HUDEP-2 (cell line): ENCODE results near the gene STK10.
"Not testable (repeated sequence)": the region's sequence is repeated elsewhere in the genome, so short reads cannot be mapped to it uniquely, and the experiment has no call there.

ENCODE experiments used
- DNase-seq, 76 experiments: peaks; one replicate each; lab custom pipeline; 2025; ENCODE audit not compliant: unreplicated experiment in 76 of 76; lab: John Stamatoyannopoulos, UW

STK10 gene

GRCh38 chr5:172167895-172168294 is 20.1 kb downstream of the STK10 start:
- no peak for DNase-seq

GRCh38 chr5:172166030-172166826 is 21.8 kb downstream of the STK10 start:
- DNase-seq: no peak

- no peak for DNase-seq
Measured at GRCh38 chr5:172165465-172165864, 22.6 kb downstream of the STK10 start.

GRCh38 chr5:172164769-172165212 is 23.2 kb downstream of the STK10 start:
- DNase-seq: peak in 10 of 76 experiments; percentile 22 to 67 (median 38)

- no peak for DNase-seq
Measured at GRCh38 chr5:172163346-172163745, 24.7 kb downstream of the STK10 start.

- no peak for DNase-seq
Measured at GRCh38 chr5:172162987-172163343, 25.1 kb downstream of the STK10 start.

GRCh38 chr5:172162323-172162986 is 25.6 kb downstream of the STK10 start:
- no peak for DNase-seq

- no peak for DNase-seq
Measured at GRCh38 chr5:172160506-172160905, 27.5 kb downstream of the STK10 start.

- no peak for DNase-seq
Measured at GRCh38 chr5:172159016-172159415, 29.0 kb downstream of the STK10 start.

GRCh38 chr5:172156541-172156994 is 31.5 kb downstream of the STK10 start:
- DNase-seq: no peak

GRCh38 chr5:172155101-172155500 is 32.9 kb downstream of the STK10 start:
- not testable (repeated sequence) for DNase-seq

GRCh38 chr5:172153695-172154094 is 34.3 kb downstream of the STK10 start:
- DNase-seq: no peak

- no peak for DNase-seq
Measured at GRCh38 chr5:172151661-172152210, 36.3 kb downstream of the STK10 start.

- DNase-seq: peak in 16 of 76 experiments; percentile 4 to 28 (median 16)
Measured at GRCh38 chr5:172150514-172151425, 37.3 kb downstream of the STK10 start.

- not testable (repeated sequence) for DNase-seq
Measured at GRCh38 chr5:172149481-172149880, 38.5 kb downstream of the STK10 start.

GRCh38 chr5:172149073-172149472 is 39.0 kb downstream of the STK10 start:
- no peak for DNase-seq

- DNase-seq: no peak
Measured at GRCh38 chr5:172148381-172148780, 39.6 kb downstream of the STK10 start.

GRCh38 chr5:172147857-172148256 is 40.2 kb downstream of the STK10 start:
- DNase-seq: peak in 73 of 76 experiments; percentile 20 to 89 (median 64)

GRCh38 chr5:172146748-172147092 is 41.3 kb downstream of the STK10 start:
- DNase-seq: no peak

- no peak for DNase-seq
Measured at GRCh38 chr5:172145870-172146747, 41.9 kb downstream of the STK10 start.
